ENCODE results near the gene PTPN9. TPM values are rescaled to one million over a fixed set of nuclear protein-coding genes. Genes with fewer than 3 reads are reported as not detected.

Gene PTPN9
- total and polyA plus RNA-seq, 2 donors (not counting 1 experiment from before 2014, with no cell fraction given) = 11.8 to 15.5 TPM

DNA sequence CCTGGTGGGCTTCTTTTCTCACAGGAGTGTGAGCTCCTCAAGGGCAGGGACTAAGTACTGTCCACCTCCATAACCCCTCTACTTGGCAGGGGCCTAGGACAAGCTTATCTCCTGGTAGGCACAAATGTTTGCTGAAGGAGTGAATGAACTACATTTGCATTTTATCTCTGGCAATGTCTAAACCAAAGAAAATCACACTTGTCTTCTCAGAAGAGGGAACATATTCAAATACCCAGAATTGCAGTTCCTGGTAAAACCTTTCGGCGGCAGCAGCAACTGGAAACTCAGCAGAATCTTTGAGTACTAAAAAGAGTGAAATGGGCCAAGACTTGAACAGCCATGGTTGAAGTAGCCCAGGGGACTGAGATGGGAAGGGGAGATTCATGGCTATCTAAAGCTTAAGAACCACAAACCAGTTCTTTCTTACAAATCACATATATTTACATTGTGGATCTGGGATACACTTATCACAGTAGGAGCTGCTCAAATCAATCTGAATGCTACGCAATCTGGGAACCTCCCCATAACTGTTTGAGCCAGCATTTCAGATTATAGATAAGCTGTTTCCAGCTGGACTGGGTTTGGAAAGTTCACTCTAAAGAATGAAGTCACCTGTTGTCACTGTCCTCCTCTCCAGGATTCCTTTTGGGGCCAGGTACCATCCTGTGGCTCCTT is 18.7 kb upstream of the PTPN9 start:
- no peak overlapping the region for H3K27ac Mint-ChIP-seq
- Histone ChIP-seq H3K27me3 (replicated peaks in 1 of 4; ENCODE audit: control extremely low read depth in 1 of 4, control insufficient read depth in 3 of 4, insufficient read depth in 4 of 4, low read length in 3 of 4) (no peaks in the 10 kb centered on the region), H3K79me2 (ENCODE audit: control insufficient read depth, insufficient read depth, low read length) (no peaks in the 10 kb centered on the region), H3K9me3 (ENCODE audit: control extremely low read depth in 1 of 3, control insufficient read depth in 2 of 3, insufficient read depth in 1 of 3, low read length in 2 of 3) (no peaks in the 10 kb centered on the region), H3K36me3 (replicated peaks in 1 of 2; ENCODE audit: control extremely low read depth in 1 of 2, control insufficient read depth in 1 of 2, extremely low read depth in 1 of 2, insufficient read depth in 2 of 2, low read length in 1 of 2) (peaks cover 12 to 60% of the 10 kb centered on the region in 2 experiments), H3K9ac (ENCODE audit: low read length) (no peak overlapping the region), H3K4me1 (ENCODE audit: control insufficient read depth in 2 of 2, insufficient read depth in 2 of 2, low read length in 2 of 2) (no peaks in the 10 kb centered on the region), H3K27ac (ENCODE audit: low read length in 2 of 2) (no peak overlapping the region), H3K4me2 (replicated peaks; ENCODE audit: low read depth, low read length, poor library complexity, severe bottlenecking) (no peak overlapping the region), H3K4me3 (ENCODE audit: control extremely low read depth in 1 of 5, extremely low read depth in 1 of 5, insufficient read depth in 1 of 5, low read depth in 2 of 5, low read length in 4 of 5) (no peak overlapping the region), H4K20me1 (ENCODE audit: control insufficient read depth, insufficient read depth, low read length, poor library complexity, severe bottlenecking) (no peaks in the 10 kb centered on the region), H2AFZ (ENCODE audit: insufficient read depth, low read depth, low read length, poor library complexity, severe bottlenecking) (no peak overlapping the region)
- ChIA-PET CTCF (interaction anchor here (1.3 to 1.6 kb wide), 3 partner anchors 19 to 84 kb away, joined by 3 to 4 read pairs (median 4); partner anchors contain the start of genes PTPN9 and SNX33), POLR2A (no interaction called here)
- WGBS (ENCODE audit: insufficient coverage) = 76% methylated on average over 3 of the region's 3 CpGs
- ATAC-seq (ENCODE audit: low read depth) (no peak), DNase-seq (no peak)
- H3K27me3 Mint-ChIP-seq = no peaks in the 10 kb centered on the region
- intact Hi-C loops (cut with micrococcal nuclease) = no loop called here
- TF ChIP-seq CTCF (IDR thresholded peaks at IDR 0.05) (no peak), EZH2 (IDR thresholded peaks at IDR 0.05; ENCODE audit: borderline replicate concordance, insufficient read depth, low read depth, low read length, poor library complexity, severe bottlenecking) (no peak)
- no peaks in the 10 kb centered on the region for H3K9me3 Mint-ChIP-seq (ENCODE audit: insufficient read depth)
- H3K4me3 Mint-ChIP-seq = no peak overlapping the region
- no peaks in the 10 kb centered on the region for H3K4me1 Mint-ChIP-seq

DNA sequence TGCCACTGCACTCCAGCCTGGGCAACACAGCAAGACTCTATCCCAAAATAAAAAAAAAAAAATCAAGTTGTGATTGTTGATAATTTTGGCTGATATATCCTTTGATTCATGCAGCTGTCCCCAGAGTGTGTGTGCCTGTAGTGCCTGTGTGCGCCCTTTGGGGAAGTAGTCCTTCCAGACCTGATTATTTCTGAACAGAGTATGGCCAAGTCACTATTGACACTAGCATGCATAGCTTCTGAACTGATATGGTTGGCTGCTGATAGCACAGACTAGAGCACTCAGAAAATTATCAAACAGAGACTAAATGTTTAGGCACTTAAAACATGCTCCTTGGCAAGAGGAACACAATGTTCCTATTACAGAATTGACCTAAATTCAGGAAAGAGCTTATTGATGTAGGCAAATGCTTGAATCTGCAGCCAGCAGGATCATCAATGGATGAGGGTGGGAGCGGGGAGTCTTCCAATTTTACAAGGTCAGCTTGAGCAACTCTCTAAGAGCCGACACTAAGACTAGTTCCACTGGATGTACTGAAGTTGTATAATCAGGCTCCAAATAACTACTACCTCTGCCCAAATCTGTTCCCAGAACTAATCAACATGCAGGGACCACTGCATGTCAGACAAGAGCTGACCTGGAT is 17.7 kb upstream of the PTPN9 start:
- peaks cover 12 to 60% of the 10 kb centered on the region in 2 experiments for H3K36me3 ChIP-seq (replicated peaks in 1 of 2; ENCODE audit: control extremely low read depth in 1 of 2, control insufficient read depth in 1 of 2, extremely low read depth in 1 of 2, insufficient read depth in 2 of 2, low read length in 1 of 2)
- H3K79me2 ChIP-seq (ENCODE audit: control insufficient read depth, insufficient read depth, low read length) = no peaks in the 10 kb centered on the region
- no peaks in the 10 kb centered on the region for H4K20me1 ChIP-seq (ENCODE audit: control insufficient read depth, insufficient read depth, low read length, poor library complexity, severe bottlenecking)
- TF ChIP-seq CTCF (IDR thresholded peaks at IDR 0.05) = no peak
- TF ChIP-seq EZH2 (IDR thresholded peaks at IDR 0.05; ENCODE audit: borderline replicate concordance, insufficient read depth, low read depth, low read length, poor library complexity, severe bottlenecking) = no peak
- H3K4me1 ChIP-seq (ENCODE audit: control insufficient read depth in 2 of 2, insufficient read depth in 2 of 2, low read length in 2 of 2) = no peaks in the 10 kb centered on the region
- no peak overlapping the region for H3K27ac Mint-ChIP-seq
- H3K27me3 Mint-ChIP-seq = no peaks in the 10 kb centered on the region
- intact Hi-C loops (cut with micrococcal nuclease) = no loop called here
- H3K9ac ChIP-seq (ENCODE audit: low read length) = no peak overlapping the region
- POLR2A ChIA-PET = no interaction called here
- no peak overlapping the region for H3K27ac ChIP-seq (ENCODE audit: low read length in 2 of 2)
- no peak overlapping the region for H3K4me3 Mint-ChIP-seq
- DNase-seq (no peak), ATAC-seq (ENCODE audit: low read depth) (no peak)
- no peak overlapping the region for H3K4me2 ChIP-seq (replicated peaks; ENCODE audit: low read depth, low read length, poor library complexity, severe bottlenecking)
- H3K9me3 Mint-ChIP-seq (ENCODE audit: insufficient read depth) = no peaks in the 10 kb centered on the region
- no peaks in the 10 kb centered on the region for H3K4me1 Mint-ChIP-seq
- H3K9me3 ChIP-seq (ENCODE audit: control extremely low read depth in 1 of 3, control insufficient read depth in 2 of 3, insufficient read depth in 1 of 3, low read length in 2 of 3) = no peaks in the 10 kb centered on the region
- no peaks in the 10 kb centered on the region for H3K27me3 ChIP-seq (replicated peaks in 1 of 4; ENCODE audit: control extremely low read depth in 1 of 4, control insufficient read depth in 3 of 4, insufficient read depth in 4 of 4, low read length in 3 of 4)
- no peak overlapping the region for H3K4me3 ChIP-seq (ENCODE audit: control extremely low read depth in 1 of 5, extremely low read depth in 1 of 5, insufficient read depth in 1 of 5, low read depth in 2 of 5, low read length in 4 of 5)
- CTCF ChIA-PET = interaction anchor here (1.5 kb wide), 1 partner anchor 18 kb away, joined by 4 read pairs; the partner anchor contains the start of gene PTPN9
- 100% methylated on average over 1 of the region's 3 CpGs for WGBS (ENCODE audit: insufficient coverage)
- no peak overlapping the region for H2AFZ ChIP-seq (ENCODE audit: insufficient read depth, low read depth, low read length, poor library complexity, severe bottlenecking)

All from B cell (primary cell).